GM23338 (cell line): Measurements from ENCODE around the gene NCOA4. TPM values are rescaled to one million over a fixed set of nuclear protein-coding genes. Genes with fewer than 3 reads are reported as not detected.

ENCODE experiments used
- ATAC-seq: fragments of 200-7000 bp; cut with Tn5 transposase; 3 replicates; pipeline ENCODE4 v1.9.1; 2020
- DNase-seq: peaks from one replicate; pipeline ENCODE4 v3.0.0-alpha.2; 2015; ENCODE audit warnings: low spot score
- H2AFZ ChIP-seq: fragments of 200-600 bp; sonication (generic); 2 replicates; pipeline ENCODE4 v1.8.0; 2016; ENCODE audit warnings: antibody characterized with exemption, mild to moderate bottlenecking, moderate library complexity
- H3F3A ChIP-seq: fragments of 200-600 bp; sonication (generic); replicated peaks from 2 replicates; pipeline ENCODE4 v1.8.0; 2017; ENCODE audit warnings: antibody characterized with exemption, mixed run types, low read depth
- H3K27ac ChIP-seq: fragments of 200-600 bp; sonication (generic); 2 replicates; pipeline ENCODE4 v1.6.1; 2016; ENCODE audit warnings: low read depth
- H3K27me3 ChIP-seq: fragments of 200-600 bp; sonication (generic); 2 replicates; pipeline ENCODE4 v1.8.0; 2016; ENCODE audit warnings: mild to moderate bottlenecking, mixed run types, moderate library complexity; ENCODE audit not compliant: insufficient read depth
- H3K36me3 ChIP-seq: fragments of 200-600 bp; sonication (generic); 2 replicates; pipeline ENCODE4 v1.8.0; 2016; ENCODE audit warnings: mild to moderate bottlenecking; ENCODE audit not compliant: insufficient read depth
- H3K4me1 ChIP-seq: fragments of 200-600 bp; sonication (generic); 2 replicates; pipeline ENCODE4 v1.8.0; 2016; ENCODE audit warnings: mild to moderate bottlenecking, moderate library complexity; ENCODE audit not compliant: insufficient read depth
- H3K4me2 ChIP-seq: fragments of 200-600 bp; sonication (generic); 2 replicates; pipeline ENCODE4 v1.7.1; 2017; ENCODE audit warnings: mixed run types
- H3K4me3 ChIP-seq: fragments of 200-600 bp; sonication (generic); 2 replicates; pipeline ENCODE4 v1.6.1; 2016; ENCODE audit warnings: mixed run types
- H3K79me2 ChIP-seq: fragments of 200-600 bp; sonication (generic); replicated peaks from 2 replicates; pipeline ENCODE4 v1.8.0; 2017; ENCODE audit warnings: mild to moderate bottlenecking; ENCODE audit not compliant: insufficient read depth
- H3K9me2 ChIP-seq: fragments of 200-600 bp; sonication (generic); 2 replicates; pipeline ENCODE4 v1.8.0; 2017; ENCODE audit not compliant: insufficient read depth
- H4K20me1 ChIP-seq: fragments of 200-600 bp; sonication (generic); replicated peaks from 2 replicates; pipeline ENCODE4 v1.8.0; 2017; ENCODE audit warnings: mild to moderate bottlenecking; ENCODE audit not compliant: insufficient read depth
- H3K27ac Mint-ChIP-seq: 2 replicates; pipeline ENCODE4 v1.8.0; 2020; ENCODE audit warnings: inconsistent platforms, mild to moderate bottlenecking, moderate library complexity, mixed read lengths
- H3K27me3 Mint-ChIP-seq: 3 replicates; pipeline ENCODE4 v1.8.0; 2022; ENCODE audit warnings: low read depth, mild to moderate bottlenecking, moderate library complexity, mixed read lengths, inconsistent platforms; ENCODE audit not compliant: insufficient read depth, poor library complexity
- H3K36me3 Mint-ChIP-seq: 3 replicates; pipeline ENCODE4 v1.8.0; 2021; ENCODE audit warnings: low read depth, mild to moderate bottlenecking, inconsistent platforms, moderate library complexity, mixed read lengths
- H3K4me1 Mint-ChIP-seq: 3 replicates; pipeline ENCODE4 v1.8.0; 2020; ENCODE audit warnings: mild to moderate bottlenecking, inconsistent platforms, mixed read lengths
- H3K4me3 Mint-ChIP-seq: 3 replicates; pipeline ENCODE4 v1.8.0; 2021; ENCODE audit warnings: moderate library complexity, mild to moderate bottlenecking, inconsistent platforms, mixed read lengths
- H3K9me3 Mint-ChIP-seq: 3 replicates; pipeline ENCODE4 v1.8.0; 2020; ENCODE audit warnings: moderate library complexity, mild to moderate bottlenecking, inconsistent platforms, mixed read lengths
- CREB1 ChIP-seq: fragments of 250-450 bp; sonication (Bioruptor Pico); IDR thresholded peaks from 2 replicates; pipeline ENCODE4 v1.5.0; 2020; ENCODE audit warnings: low read depth, mild to moderate bottlenecking, moderate library complexity
- EZH2 ChIP-seq: fragments of 200-600 bp; sonication (generic); IDR thresholded peaks from one replicate; pipeline ENCODE4 v1.8.0; 2017; ENCODE audit warnings: antibody characterized with exemption, mild to moderate bottlenecking, low read depth; ENCODE audit not compliant: unreplicated experiment
- JUNB ChIP-seq: IDR thresholded peaks from one replicate; pipeline ENCODE4 v1.6.1; 2016; ENCODE audit warnings: antibody characterized with exemption; ENCODE audit not compliant: unreplicated experiment
- NANOG ChIP-seq: IDR thresholded peaks from 2 replicates; pipeline ENCODE4 v1.6.1; 2016; ENCODE audit warnings: antibody characterized with exemption, borderline replicate concordance
- STAT1 ChIP-seq: IDR thresholded peaks from one replicate; pipeline ENCODE4 v1.6.1; 2016; ENCODE audit warnings: antibody characterized with exemption; ENCODE audit not compliant: unreplicated experiment
- ZNF114 ChIP-seq: fragments of 250-450 bp; sonication (Bioruptor Pico); IDR thresholded peaks from 2 replicates; pipeline ENCODE4 v1.5.0; 2020; ENCODE audit warnings: mild to moderate bottlenecking, moderate library complexity
- polyA plus RNA-seq: library from polyadenylated mRNA; unstranded; fragments of >200 nt; fragmentation: Nextera tagmentation; extraction: Ambion mirVana; gene quantifications from 2 replicates; pipeline ENCODE4 v1.2.1, GENCODE V29; 2016
- total RNA-seq: library from RNA; depleted of rRNA; stranded (reverse); fragments of >200 nt; shearing (Covaris generic); gene quantifications from 2 replicates; pipeline ENCODE4 v1.2.3, GENCODE V29; 2014
- TF ChIP-seq, protein P1 (sequence below): IDR thresholded peaks from 2 replicates; pipeline ENCODE4 v1.6.1; 2016; ENCODE audit warnings: antibody characterized with exemption
- TF ChIP-seq, protein P2 (sequence below): fragments of 250-450 bp; sonication (Bioruptor Pico); IDR thresholded peaks from 2 replicates; pipeline ENCODE4 v1.5.0; 2020; ENCODE audit warnings: mild to moderate bottlenecking, moderate library complexity

NCOA4 gene
- total and polyA plus RNA-seq, 2 experiments from 2014 or later = 24.9 to 76.9 TPM

DNA sequence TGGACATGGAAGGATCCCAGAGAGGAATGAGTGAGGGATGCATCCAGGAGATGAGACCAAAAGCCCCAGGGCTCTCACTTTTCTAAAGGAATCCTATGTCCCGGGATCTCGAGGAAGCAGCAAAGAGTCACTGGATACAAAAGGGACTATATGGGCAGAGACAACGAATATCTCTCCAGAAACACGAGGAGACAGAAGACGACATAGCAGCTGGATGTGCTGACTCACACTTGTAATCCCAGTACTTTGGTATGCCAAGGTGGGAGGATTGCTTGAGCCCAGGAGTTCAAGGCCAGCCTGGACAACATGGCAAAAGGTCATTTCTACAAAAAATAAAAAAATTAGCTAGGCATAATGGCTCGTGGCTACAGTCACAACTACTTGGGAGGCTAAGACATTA, 40.3 kb upstream of the NCOA4 start:
- no peak for ATAC-seq
- 0 out of 2 replicates have a peak overlapping the region, but pooled peaks have one; percentile 56 for H2AFZ ChIP-seq
- H3K79me2 ChIP-seq = no peaks in the 10 kb centered on the region
- H3F3A ChIP-seq = no peaks in the 10 kb centered on the region
- TF ChIP-seq EZH2 (no peak), JUNB (no peak), CREB1 (CRISPR knock-in tag) (no peak), ZNF114 (CRISPR knock-in tag) (no peak), STAT1 (no peak), NANOG (no peak)
- TF ChIP-seq, protein P1, sequence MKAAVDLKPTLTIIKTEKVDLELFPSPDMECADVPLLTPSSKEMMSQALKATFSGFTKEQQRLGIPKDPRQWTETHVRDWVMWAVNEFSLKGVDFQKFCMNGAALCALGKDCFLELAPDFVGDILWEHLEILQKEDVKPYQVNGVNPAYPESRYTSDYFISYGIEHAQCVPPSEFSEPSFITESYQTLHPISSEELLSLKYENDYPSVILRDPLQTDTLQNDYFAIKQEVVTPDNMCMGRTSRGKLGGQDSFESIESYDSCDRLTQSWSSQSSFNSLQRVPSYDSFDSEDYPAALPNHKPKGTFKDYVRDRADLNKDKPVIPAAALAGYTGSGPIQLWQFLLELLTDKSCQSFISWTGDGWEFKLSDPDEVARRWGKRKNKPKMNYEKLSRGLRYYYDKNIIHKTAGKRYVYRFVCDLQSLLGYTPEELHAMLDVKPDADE = no peak
- TF ChIP-seq, protein P2, sequence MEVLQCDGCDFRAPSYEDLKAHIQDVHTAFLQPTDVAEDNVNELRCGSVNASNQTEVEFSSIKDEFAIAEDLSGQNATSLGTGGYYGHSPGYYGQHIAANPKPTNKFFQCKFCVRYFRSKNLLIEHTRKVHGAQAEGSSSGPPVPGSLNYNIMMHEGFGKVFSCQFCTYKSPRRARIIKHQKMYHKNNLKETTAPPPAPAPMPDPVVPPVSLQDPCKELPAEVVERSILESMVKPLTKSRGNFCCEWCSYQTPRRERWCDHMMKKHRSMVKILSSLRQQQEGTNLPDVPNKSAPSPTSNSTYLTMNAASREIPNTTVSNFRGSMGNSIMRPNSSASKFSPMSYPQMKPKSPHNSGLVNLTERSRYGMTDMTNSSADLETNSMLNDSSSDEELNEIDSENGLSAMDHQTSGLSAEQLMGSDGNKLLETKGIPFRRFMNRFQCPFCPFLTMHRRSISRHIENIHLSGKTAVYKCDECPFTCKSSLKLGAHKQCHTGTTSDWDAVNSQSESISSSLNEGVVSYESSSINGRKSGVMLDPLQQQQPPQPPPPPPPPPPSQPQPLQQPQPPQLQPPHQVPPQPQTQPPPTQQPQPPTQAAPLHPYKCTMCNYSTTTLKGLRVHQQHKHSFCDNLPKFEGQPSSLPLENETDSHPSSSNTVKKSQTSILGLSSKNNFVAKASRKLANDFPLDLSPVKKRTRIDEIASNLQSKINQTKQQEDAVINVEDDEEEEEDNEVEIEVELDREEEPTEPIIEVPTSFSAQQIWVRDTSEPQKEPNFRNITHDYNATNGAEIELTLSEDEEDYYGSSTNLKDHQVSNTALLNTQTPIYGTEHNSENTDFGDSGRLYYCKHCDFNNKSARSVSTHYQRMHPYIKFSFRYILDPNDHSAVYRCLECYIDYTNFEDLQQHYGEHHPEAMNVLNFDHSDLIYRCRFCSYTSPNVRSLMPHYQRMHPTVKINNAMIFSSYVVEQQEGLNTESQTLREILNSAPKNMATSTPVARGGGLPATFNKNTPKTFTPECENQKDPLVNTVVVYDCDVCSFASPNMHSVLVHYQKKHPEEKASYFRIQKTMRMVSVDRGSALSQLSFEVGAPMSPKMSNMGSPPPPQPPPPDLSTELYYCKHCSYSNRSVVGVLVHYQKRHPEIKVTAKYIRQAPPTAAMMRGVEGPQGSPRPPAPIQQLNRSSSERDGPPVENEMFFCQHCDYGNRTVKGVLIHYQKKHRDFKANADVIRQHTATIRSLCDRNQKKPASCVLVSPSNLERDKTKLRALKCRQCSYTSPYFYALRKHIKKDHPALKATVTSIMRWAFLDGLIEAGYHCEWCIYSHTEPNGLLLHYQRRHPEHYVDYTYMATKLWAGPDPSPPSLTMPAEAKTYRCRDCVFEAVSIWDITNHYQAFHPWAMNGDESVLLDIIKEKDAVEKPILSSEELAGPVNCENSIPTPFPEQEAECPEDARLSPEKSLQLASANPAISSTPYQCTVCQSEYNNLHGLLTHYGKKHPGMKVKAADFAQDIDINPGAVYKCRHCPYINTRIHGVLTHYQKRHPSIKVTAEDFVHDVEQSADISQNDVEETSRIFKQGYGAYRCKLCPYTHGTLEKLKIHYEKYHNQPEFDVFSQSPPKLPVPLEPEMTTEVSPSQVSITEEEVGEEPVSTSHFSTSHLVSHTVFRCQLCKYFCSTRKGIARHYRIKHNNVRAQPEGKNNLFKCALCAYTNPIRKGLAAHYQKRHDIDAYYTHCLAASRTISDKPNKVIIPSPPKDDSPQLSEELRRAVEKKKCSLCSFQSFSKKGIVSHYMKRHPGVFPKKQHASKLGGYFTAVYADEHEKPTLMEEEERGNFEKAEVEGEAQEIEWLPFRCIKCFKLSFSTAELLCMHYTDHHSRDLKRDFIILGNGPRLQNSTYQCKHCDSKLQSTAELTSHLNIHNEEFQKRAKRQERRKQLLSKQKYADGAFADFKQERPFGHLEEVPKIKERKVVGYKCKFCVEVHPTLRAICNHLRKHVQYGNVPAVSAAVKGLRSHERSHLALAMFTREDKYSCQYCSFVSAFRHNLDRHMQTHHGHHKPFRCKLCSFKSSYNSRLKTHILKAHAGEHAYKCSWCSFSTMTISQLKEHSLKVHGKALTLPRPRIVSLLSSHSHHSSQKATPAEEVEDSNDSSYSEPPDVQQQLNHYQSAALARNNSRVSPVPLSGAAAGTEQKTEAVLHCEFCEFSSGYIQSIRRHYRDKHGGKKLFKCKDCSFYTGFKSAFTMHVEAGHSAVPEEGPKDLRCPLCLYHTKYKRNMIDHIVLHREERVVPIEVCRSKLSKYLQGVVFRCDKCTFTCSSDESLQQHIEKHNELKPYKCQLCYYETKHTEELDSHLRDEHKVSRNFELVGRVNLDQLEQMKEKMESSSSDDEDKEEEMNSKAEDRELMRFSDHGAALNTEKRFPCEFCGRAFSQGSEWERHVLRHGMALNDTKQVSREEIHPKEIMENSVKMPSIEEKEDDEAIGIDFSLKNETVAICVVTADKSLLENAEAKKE = no peak
- H3K27ac ChIP-seq = no peak overlapping the region
- H3K4me3 ChIP-seq = no peak overlapping the region
- H4K20me1 ChIP-seq = no peaks in the 10 kb centered on the region
- no peaks in the 10 kb centered on the region for H3K4me1 Mint-ChIP-seq
- 0 out of 2 replicates have a peak, but pooled peaks cover 3% of the 10 kb centered on the region for H3K9me2 ChIP-seq
- no peaks in the 10 kb centered on the region for H3K36me3 Mint-ChIP-seq
- H3K4me3 Mint-ChIP-seq = no peak overlapping the region
- no peaks in the 10 kb centered on the region for H3K36me3 ChIP-seq
- H3K9me3 Mint-ChIP-seq = no peaks in the 10 kb centered on the region
- H3K27me3 ChIP-seq = no peaks in the 10 kb centered on the region
- H3K4me1 ChIP-seq = no peaks in the 10 kb centered on the region
- DNase-seq = no peak
- H3K27me3 Mint-ChIP-seq = peaks cover 4% of the 10 kb centered on the region
- no peak overlapping the region for H3K27ac Mint-ChIP-seq
- H3K4me2 ChIP-seq = no peak overlapping the region
